BLaER1 treated with 17β-estradiol and CSF1 and Interleukin-3, amounts not matched to agents 10 nM and 100 nM (cell line): Measurements from ENCODE around the gene FAM13B.

Experiments used
- H3K27ac ChIP-seq, 11 experiments: shearing (Covaris generic); formaldehyde crosslinking; 2 replicates each; pipeline ENCODE4 v1.8.1; 2022
- H3K27me3 ChIP-seq, 11 experiments: shearing (Covaris generic); formaldehyde crosslinking; 2 replicates each; pipeline ENCODE4 v1.8.1; 2022
- H3K36me3 ChIP-seq, 11 experiments: shearing (Covaris generic); formaldehyde crosslinking; 2 replicates each; pipeline ENCODE4 v1.8.1; 2022
- H3K4me1 ChIP-seq, 10 experiments: shearing (Covaris generic); formaldehyde crosslinking; 2 replicates each; pipeline ENCODE4 v1.8.1; 2022
- H3K4me2 ChIP-seq, 11 experiments: shearing (Covaris generic); formaldehyde crosslinking; 2 replicates each; pipeline ENCODE4 v1.8.1; 2022
- H3K4me3 ChIP-seq, 10 experiments: shearing (Covaris generic); formaldehyde crosslinking; 2 replicates each; pipeline ENCODE4 v1.8.1; 2022
- H3K9ac ChIP-seq, 11 experiments: shearing (Covaris generic); formaldehyde crosslinking; 2 replicates each; pipeline ENCODE4 v1.8.1; 2022
- H3K9me3 ChIP-seq, 11 experiments: shearing (Covaris generic); formaldehyde crosslinking; replicated peaks in 1 of 11; 2 replicates each; pipeline ENCODE4 v1.8.1; 2022
- H4K20me1 ChIP-seq, 11 experiments: shearing (Covaris generic); formaldehyde crosslinking; 2 replicates each; pipeline ENCODE4 v1.8.1; 2022
- Cebpa-rat ChIP-seq, 11 experiments: shearing (Covaris generic); IDR thresholded peaks; 2 replicates each; pipeline ENCODE4 v1.8.1; 2022

The FAM13B gene

GRCh38 chr5:137933491-137933911 lies 99.4 kb downstream of the FAM13B start:
- no peak for TF ChIP-seq Cebpa-rat (IDR thresholded peaks at IDR 0.05)
- no peak overlapping the region for H3K4me3 ChIP-seq
- H3K4me2 ChIP-seq, result no peak overlapping the region
- 0 out of 22 replicates have a peak, but pooled peaks cover 0 to 3% (median 0%) of the 10 kb centered on the region in 11 experiments for H4K20me1 ChIP-seq
- peaks cover 19 to 57% (median 29%) of the 10 kb centered on the region in 11 experiments for H3K36me3 ChIP-seq
- no peaks in the 10 kb centered on the region for H3K9me3 ChIP-seq
- no peaks in the 10 kb centered on the region for H3K27me3 ChIP-seq
- H3K9ac ChIP-seq, result no peak overlapping the region
- no peaks in the 10 kb centered on the region for H3K4me1 ChIP-seq
- H3K27ac ChIP-seq, result no peak overlapping the region

GRCh38 chr5:137932800-137933199 lies 100.1 kb downstream of the FAM13B start:
- Histone ChIP-seq H3K27ac (no peak overlapping the region), H3K4me3 (no peak overlapping the region), H3K9me3 (no peaks in the 10 kb centered on the region), H3K27me3 (no peaks in the 10 kb centered on the region), H4K20me1 (0 out of 22 replicates have a peak, but pooled peaks cover 0 to 3% (median 0%) of the 10 kb centered on the region in 11 experiments), H3K4me1 (no peaks in the 10 kb centered on the region), H3K9ac (no peak overlapping the region), H3K4me2 (no peak overlapping the region), H3K36me3 (peaks cover 12 to 57% (median 26%) of the 10 kb centered on the region in 11 experiments)
- no peak for TF ChIP-seq Cebpa-rat (IDR thresholded peaks at IDR 0.05)

GRCh38 chr5:137923856-137924255 lies 109.0 kb downstream of the FAM13B start:
- Histone ChIP-seq H3K4me1 (no peaks in the 10 kb centered on the region), H3K36me3 (peaks cover 0 to 27% (median 13%) of the 10 kb centered on the region in 11 experiments; a peak in 18 of 22 replicates), H3K27ac (no peak overlapping the region), H3K4me3 (no peak overlapping the region), H3K4me2 (no peak overlapping the region), H3K9ac (no peak overlapping the region), H3K9me3 (0 out of 22 replicates have a peak, but pooled peaks cover 0 to under 1% (median 0%) of the 10 kb centered on the region in 11 experiments), H3K27me3 (no peaks in the 10 kb centered on the region), H4K20me1 (no peaks in the 10 kb centered on the region)
- no peak for TF ChIP-seq Cebpa-rat (IDR thresholded peaks at IDR 0.05)

GRCh38 chr5:137921931-137922330 lies 110.9 kb downstream of the FAM13B start:
- H3K4me3 ChIP-seq, result no peak overlapping the region
- H3K9ac ChIP-seq, result no peak overlapping the region
- H3K27me3 ChIP-seq, result no peaks in the 10 kb centered on the region
- TF ChIP-seq Cebpa-rat (IDR thresholded peaks at IDR 0.05), result no peak
- H3K4me2 ChIP-seq, result no peak overlapping the region
- H3K27ac ChIP-seq, result no peak overlapping the region
- H4K20me1 ChIP-seq, result no peaks in the 10 kb centered on the region
- peaks cover 10 to 19% (median 15%) of the 10 kb centered on the region in 11 experiments; a peak in 21 of 22 replicates for H3K9me3 ChIP-seq
- no peaks in the 10 kb centered on the region for H3K4me1 ChIP-seq
- H3K36me3 ChIP-seq, result peaks cover 0 to 10% (median 0%) of the 10 kb centered on the region in 11 experiments; a peak in 3 of 22 replicates

- H3K4me3 ChIP-seq, result no peak overlapping the region
- H3K36me3 ChIP-seq, result no peaks in the 10 kb centered on the region
- H3K4me1 ChIP-seq, result no peaks in the 10 kb centered on the region
- no peak overlapping the region for H3K27ac ChIP-seq
- H3K4me2 ChIP-seq, result no peak overlapping the region
- TF ChIP-seq Cebpa-rat (IDR thresholded peaks at IDR 0.05), result no peak
- no peaks in the 10 kb centered on the region for H3K27me3 ChIP-seq
- peaks cover 27 to 49% (median 40%) of the 10 kb centered on the region in 11 experiments for H3K9me3 ChIP-seq
- H4K20me1 ChIP-seq, result no peaks in the 10 kb centered on the region
- no peak overlapping the region for H3K9ac ChIP-seq
These were observed 116.0 kb downstream of the FAM13B start for GRCh38 chr5:137916923-137917322.

GRCh38 chr5:137914758-137915157 lies 118.1 kb downstream of the FAM13B start:
- H3K4me3 ChIP-seq, result no peak overlapping the region
- H3K4me2 ChIP-seq, result no peak overlapping the region
- H3K36me3 ChIP-seq, result no peaks in the 10 kb centered on the region
- no peak overlapping the region for H3K27ac ChIP-seq
- no peaks in the 10 kb centered on the region for H3K4me1 ChIP-seq
- H4K20me1 ChIP-seq, result no peaks in the 10 kb centered on the region
- no peak for TF ChIP-seq Cebpa-rat (IDR thresholded peaks at IDR 0.05)
- peaks cover 36 to 55% (median 48%) of the 10 kb centered on the region in 11 experiments for H3K9me3 ChIP-seq
- no peak overlapping the region for H3K9ac ChIP-seq
- no peaks in the 10 kb centered on the region for H3K27me3 ChIP-seq

GRCh38 chr5:137902408-137903133 lies 130.3 kb downstream of the FAM13B start:
- no peak overlapping the region for H3K4me3 ChIP-seq

GRCh38 chr5:137901011-137901817 lies 131.7 kb downstream of the FAM13B start:
- H3K36me3 ChIP-seq, result no peaks in the 10 kb centered on the region
- H3K9ac ChIP-seq, result no peak overlapping the region

More at GRCh38 chr5:137902408-137903133, 130.3 kb downstream of the FAM13B start:
- H4K20me1 ChIP-seq, result no peaks in the 10 kb centered on the region
- H3K27me3 ChIP-seq, result no peaks in the 10 kb centered on the region
- no peak overlapping the region for H3K4me2 ChIP-seq
- peaks cover 0 to 11% (median 2%) of the 10 kb centered on the region in 10 experiments; a peak in 9 of 20 replicates for H3K4me1 ChIP-seq
- no peaks in the 10 kb centered on the region for H3K36me3 ChIP-seq
- no peak overlapping the region for H3K9ac ChIP-seq
- H3K27ac ChIP-seq, result no peak overlapping the region
- H3K9me3 ChIP-seq, result no peaks in the 10 kb centered on the region
- no peak for TF ChIP-seq Cebpa-rat (IDR thresholded peaks at IDR 0.05)

GRCh38 chr5:137899493-137899892 lies 133.4 kb downstream of the FAM13B start:
- Histone ChIP-seq H3K4me3 (no peak overlapping the region), H3K9me3 (no peaks in the 10 kb centered on the region), H4K20me1 (no peaks in the 10 kb centered on the region), H3K36me3 (no peaks in the 10 kb centered on the region), H3K27me3 (no peaks in the 10 kb centered on the region), H3K9ac (no peak overlapping the region), H3K27ac (no peak overlapping the region), H3K4me1 (peaks cover 0 to 12% (median 3%) of the 10 kb centered on the region in 10 experiments; a peak in 9 of 20 replicates), H3K4me2 (no peak overlapping the region)
- no peak for TF ChIP-seq Cebpa-rat (IDR thresholded peaks at IDR 0.05)

More at GRCh38 chr5:137901011-137901817, 131.7 kb downstream of the FAM13B start:
- H4K20me1 ChIP-seq, result no peaks in the 10 kb centered on the region
- peaks cover 0 to 12% (median 3%) of the 10 kb centered on the region in 10 experiments; a peak in 9 of 20 replicates for H3K4me1 ChIP-seq
- no peak overlapping the region for H3K4me3 ChIP-seq
- no peak for TF ChIP-seq Cebpa-rat (IDR thresholded peaks at IDR 0.05)
- H3K4me2 ChIP-seq, result no peak overlapping the region
- H3K27ac ChIP-seq, result no peak overlapping the region
- H3K9me3 ChIP-seq, result no peaks in the 10 kb centered on the region
- no peaks in the 10 kb centered on the region for H3K27me3 ChIP-seq
